MV-4-11 (cell line): ENCODE results near the gene TUBG1.

Experiments
- DNase-seq: peaks from one replicate; lab custom pipeline; 2025; lab: John Stamatoyannopoulos, UW

TUBG1 gene

GRCh38 chr17:42609182-42609813, at the start of gene TUBG1, which contains the start of gene RETREG3:
Gene TUBG1 (plus strand): TSS chr17:42609683. CDS start chr17:42609738, 55 bp downstream.
Gene RETREG3 (minus strand): TSS chr17:42609374. CDS start chr17:42609324, 50 bp downstream.
- peak; percentile 99 for DNase-seq

- no peak for DNase-seq
Observed at GRCh38 chr17:42560246-42560645, 49.2 kb upstream of the TUBG1 start.

GRCh38 chr17:42561897-42562387, 47.5 kb upstream of the TUBG1 start, which contains the start of gene COASY:
Gene COASY (plus strand): TSS chr17:42562148. CDS start chr17:42562623, 475 bp downstream.
- DNase-seq = peak; percentile 94

GRCh38 chr17:42562388-42563142, 46.9 kb upstream of the TUBG1 start:
- peak; percentile 41 for DNase-seq

- DNase-seq = no peak
Observed at GRCh38 chr17:42563143-42563509, 46.4 kb upstream of the TUBG1 start.

- no peak for DNase-seq
Observed at GRCh38 chr17:42563543-42563942, 45.9 kb upstream of the TUBG1 start.

- no peak for DNase-seq
Observed at GRCh38 chr17:42563950-42564349, 45.5 kb upstream of the TUBG1 start.

GRCh38 chr17:42564815-42565522, 44.5 kb upstream of the TUBG1 start:
- no peak for DNase-seq

- no peak for DNase-seq
Observed at GRCh38 chr17:42565523-42566214, 43.8 kb upstream of the TUBG1 start.

- no peak for DNase-seq
Observed at GRCh38 chr17:42566215-42566882, 43.1 kb upstream of the TUBG1 start.

- DNase-seq = peak; percentile 91
Observed at GRCh38 chr17:42566883-42567573, 42.5 kb upstream of the TUBG1 start, which contains the start of gene MLX. Gene MLX (plus strand): TSS chr17:42567100. CDS start chr17:42567125, 25 bp downstream.

- no peak for DNase-seq
Observed at GRCh38 chr17:42568341-42569111, 41.0 kb upstream of the TUBG1 start.

- no peak for DNase-seq
Observed at GRCh38 chr17:42571435-42572225, 37.9 kb upstream of the TUBG1 start.

- no peak for DNase-seq
Observed at GRCh38 chr17:42573095-42573494, 36.4 kb upstream of the TUBG1 start.

GRCh38 chr17:42574463-42574862, 35.0 kb upstream of the TUBG1 start:
- no peak for DNase-seq

GRCh38 chr17:42577140-42577531, 32.3 kb upstream of the TUBG1 start:
- DNase-seq = no peak

GRCh38 chr17:42577532-42578281, 31.8 kb upstream of the TUBG1 start, which contains the start of gene PSMC3IP:
Gene PSMC3IP (minus strand): TSS chr17:42577729. CDS start chr17:42577686, 43 bp downstream.
- DNase-seq = peak; percentile 98

- peak; percentile 83 for DNase-seq
Observed at GRCh38 chr17:42578282-42578869, 31.1 kb upstream of the TUBG1 start.
